DMS 273 (cell line): ENCODE results near the gene CMBL.

Experiments
- DNase-seq: peaks from one replicate; lab custom pipeline; 2025; ENCODE audit not compliant: unreplicated experiment; lab: John Stamatoyannopoulos, UW

Gene CMBL

GRCh38 chr5:10333154-10334006, 25.7 kb upstream of the CMBL start:
- DNase-seq: no peak

- no peak for DNase-seq
These were observed 24.6 kb upstream of the CMBL start for GRCh38 chr5:10332301-10332700.

DNA sequence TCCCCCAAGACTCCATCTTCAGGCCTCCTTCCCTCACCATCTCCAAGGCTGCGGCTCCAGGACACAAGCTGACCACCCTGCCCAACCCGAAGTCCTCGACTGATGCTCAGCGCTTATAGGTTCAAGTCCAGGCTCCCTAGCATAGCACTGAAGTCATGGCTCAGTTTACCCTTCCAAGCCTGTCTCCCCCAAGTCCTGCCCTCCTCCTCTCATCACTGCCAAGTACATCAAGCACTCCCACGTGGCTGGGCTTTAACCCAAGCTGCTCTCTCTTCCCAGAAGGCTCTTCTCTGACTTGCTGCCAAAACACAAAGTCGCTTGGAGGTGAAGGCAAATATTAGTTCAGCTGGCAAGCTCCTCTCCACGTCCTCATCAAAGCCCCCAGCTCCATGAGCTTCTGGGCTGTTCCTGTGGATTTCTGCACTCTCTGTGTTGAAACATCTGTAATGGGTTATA, 23.7 kb upstream of the CMBL start:
- DNase-seq: peak; percentile 68

DNA sequence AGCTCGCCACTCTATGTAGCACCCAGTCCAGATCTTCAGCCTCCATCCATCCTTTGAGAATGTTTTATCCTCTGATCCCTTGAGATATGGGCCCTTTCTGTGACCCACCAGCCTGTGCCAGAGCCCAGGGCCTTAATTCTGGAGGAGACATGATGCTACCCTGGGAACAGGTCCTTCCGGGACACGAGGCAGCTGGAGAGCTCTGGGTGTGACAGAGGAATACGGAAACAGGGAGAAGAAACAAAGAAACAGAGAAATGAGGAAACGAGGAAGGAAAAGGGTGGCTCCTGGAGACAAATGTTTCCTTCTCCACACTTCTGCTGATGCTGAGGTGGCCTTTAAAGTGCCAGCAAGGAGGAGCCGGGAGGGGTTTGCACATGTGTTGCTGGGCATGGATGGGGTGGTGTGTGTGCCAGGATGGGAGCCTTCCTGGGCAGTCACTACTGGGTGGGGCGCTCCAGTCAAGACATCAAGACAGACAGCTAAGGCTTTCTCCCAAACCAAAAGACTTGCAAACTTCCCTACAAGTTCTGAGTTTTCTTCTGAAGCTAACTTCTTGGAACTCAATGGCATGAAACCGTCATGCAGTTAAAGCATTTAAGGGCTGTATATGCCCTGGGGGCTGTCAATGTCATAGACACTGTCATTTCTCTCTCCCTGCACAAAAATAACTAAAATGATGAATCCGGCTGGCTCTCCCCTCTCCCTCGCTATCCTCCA, 23.0 kb upstream of the CMBL start:
- DNase-seq: no peak

GRCh38 chr5:10329820-10330481, 22.2 kb upstream of the CMBL start:
- peak; percentile 68 for DNase-seq

GRCh38 chr5:10329446-10329819, 21.7 kb upstream of the CMBL start:
- DNase-seq: no peak

DNA sequence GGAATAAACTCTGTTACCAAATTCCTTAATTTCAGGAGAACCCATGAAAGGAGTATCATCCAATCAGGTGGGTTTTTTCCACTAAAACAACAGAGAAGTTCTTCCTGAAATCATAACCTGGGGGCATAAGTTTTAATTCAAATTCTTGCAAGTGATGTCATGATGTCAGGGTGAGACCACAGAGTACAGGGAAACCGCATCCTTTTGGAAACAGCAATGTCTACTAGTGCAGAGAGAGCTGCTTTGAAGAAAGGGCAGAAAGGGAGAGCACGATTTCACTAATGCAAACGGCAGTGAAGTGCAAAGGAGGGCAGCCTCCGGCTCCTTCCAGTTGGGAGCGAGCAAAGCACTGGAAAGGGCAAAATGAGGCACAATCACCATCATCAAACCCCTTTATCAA, 20.6 kb upstream of the CMBL start:
- no peak for DNase-seq

DNA sequence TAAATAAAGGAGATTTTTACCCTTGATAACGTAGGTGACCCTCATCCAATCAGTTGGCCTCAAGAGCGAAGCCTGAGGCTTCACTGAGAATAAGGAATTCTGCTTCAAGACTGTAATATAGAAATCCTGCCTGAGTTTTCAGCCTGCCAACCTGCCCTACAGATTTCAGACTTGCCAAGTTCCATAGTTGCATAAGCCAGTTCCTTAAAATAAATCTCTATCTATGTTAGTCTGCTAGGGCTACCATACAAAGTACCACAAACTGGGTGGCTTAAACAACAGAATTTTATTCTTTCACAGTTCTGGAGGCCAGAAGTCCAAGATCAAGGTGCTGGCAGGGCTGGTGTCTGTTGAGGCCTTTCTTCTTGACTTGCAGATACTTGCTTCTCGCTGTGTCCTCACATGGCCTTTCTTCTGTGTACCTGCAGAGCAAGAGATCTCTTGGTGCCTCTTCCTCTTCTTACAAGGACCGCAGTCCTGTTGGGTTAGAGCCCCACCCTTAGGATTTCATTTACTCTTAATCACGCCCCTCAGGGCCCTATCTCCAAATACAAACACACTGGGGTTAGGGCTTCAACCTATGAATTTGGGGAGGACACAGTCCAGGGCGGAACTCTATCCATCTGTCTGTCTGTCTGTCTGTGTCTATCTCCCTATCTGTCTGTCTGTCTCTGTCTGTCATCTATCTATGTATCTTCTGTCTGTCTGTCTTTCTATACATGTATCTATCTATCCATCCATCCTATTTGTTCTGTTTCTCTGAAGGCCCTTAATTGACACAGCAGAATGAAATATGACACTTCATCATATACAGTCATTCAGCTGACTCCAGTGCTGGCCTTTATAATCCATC, 17.0 kb upstream of the CMBL start:
- no peak for DNase-seq

- DNase-seq: no peak
These were observed 16.1 kb upstream of the CMBL start for GRCh38 chr5:10323588-10324488.

DNA sequence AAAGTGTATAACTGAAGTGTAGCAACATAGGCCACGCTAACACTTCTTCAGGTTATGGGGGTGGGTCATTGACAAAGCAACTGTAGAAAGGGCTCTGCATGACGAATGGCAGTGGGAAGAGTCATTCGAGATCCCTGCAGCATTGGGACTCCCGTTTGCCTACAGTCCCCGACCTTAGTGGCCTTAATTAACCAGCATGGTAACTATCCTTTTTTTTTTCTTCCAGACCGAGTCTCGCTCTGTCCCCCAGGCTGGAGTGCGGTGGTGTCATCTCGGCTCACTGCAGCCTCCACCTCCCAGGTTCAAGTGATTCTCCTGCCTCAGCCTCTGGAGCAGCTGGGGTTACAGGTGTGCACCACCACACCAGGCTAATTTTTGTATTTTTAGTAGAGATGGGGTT, 14.2 kb upstream of the CMBL start:
- no peak for DNase-seq

DNA sequence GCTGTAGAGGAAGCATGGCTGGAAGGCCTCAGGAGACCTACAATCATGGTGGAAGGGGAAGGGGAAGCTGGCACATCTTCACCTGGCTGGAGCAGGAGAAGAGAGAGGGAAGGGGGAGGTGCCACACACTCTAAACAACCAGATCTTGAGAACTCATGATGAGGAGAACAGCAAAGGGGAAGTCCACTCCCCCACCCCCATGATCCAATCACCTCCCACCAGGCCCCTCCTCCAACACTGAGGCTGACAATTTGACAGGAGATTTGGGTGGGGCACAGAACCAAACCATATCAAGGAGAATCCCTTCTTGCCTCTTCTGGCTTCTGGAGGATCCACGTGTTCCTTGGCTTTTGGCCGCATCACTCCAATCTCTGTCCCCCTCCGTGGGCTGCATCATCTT, 13.1 kb upstream of the CMBL start:
- DNase-seq: no peak

GRCh38 chr5:10319202-10319851, 11.6 kb upstream of the CMBL start:
- no peak for DNase-seq

DNA sequence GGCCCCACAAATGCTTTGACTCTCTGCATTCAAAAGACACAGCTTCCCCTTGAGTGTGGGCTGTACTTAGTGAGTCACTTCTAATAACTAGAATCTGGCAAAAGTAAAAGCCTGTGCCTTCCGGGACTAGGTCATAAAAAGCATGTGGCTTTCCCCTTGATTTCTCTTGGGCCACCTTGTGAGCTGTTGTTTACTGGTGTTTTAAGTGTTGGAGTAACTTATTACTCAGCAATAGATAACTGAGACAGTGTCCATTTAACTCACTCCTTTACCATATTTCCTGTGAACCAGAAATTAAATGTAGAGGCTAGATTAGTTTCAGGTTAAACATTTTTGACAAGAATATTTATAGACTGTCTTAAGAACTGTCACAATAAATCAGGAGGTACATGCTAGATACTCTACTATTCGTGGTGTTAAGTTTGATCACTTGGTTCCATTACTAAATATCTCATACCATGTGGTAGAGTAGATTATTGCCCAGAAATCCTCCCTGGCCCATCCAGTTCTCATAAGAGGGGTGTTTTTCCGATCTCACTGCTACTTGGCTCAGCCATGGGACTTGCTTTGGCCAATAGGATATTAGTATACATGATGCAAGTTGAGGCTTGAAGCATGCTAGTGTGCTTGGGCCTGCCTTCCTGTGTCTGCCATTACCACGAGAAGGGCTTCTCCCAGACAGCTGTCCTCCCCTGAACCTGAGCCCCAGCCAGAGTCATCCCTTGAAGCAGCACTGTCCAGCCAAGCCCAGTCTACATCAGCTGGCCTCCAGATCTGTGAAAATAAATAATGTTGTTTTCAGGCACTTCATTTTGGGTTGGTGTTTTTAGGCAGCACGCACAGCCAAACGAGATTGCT, 10.4 kb upstream of the CMBL start:
- no peak for DNase-seq

GRCh38 chr5:10315824-10316509, 8.3 kb upstream of the CMBL start:
- no peak for DNase-seq

GRCh38 chr5:10315201-10315600, 7.5 kb upstream of the CMBL start:
- DNase-seq: no peak

DNA sequence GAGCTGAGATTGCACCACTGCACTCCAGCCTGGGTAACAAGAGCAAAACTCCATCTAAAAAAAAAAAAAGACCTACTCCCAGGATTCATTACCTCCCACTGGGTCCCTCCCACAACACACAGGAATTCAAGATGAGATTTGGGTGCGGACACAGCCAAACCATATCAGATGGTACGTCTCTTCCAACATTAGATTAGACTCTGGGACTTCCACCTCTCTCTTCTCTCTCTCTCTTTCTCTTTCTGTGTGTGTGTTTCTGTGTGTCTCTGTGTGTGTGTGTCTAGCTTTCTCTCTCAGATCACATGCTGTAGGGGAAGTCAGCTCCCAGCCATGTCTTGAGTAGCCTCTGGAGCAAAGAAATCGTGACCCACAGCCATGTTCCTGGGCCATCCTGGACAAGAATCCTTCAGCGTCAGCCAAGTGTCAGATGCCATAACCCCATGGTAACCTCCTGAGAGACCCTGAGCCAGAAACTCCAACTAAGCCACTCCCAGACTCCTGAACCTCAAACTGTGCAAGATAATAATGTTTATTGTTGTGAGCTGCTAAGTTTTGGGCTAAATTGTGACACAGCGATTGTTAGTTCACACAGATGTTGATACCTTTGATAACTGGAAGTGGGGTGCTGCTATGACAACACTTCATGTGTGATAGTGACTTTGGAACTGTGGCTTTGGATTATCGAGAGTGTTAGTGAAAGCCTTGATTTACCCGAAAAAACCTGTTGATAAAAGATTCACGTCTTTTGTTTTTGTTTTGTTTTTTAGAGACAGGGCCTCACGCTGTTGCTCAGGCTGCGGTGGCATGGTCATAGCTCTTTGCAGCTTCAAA, 4.1 kb upstream of the CMBL start:
- no peak for DNase-seq
